T-helper 1 cell treated with Interleukin-12 subunit alpha and Interleukin-12 subunit beta and Interleukin-4 antibody, amounts not matched to agents 30 μg/mL and 1 μg/mL, for 36 hours (primary cell): ENCODE results near the gene IDH3A.
"Not testable (repeated sequence)": the region's sequence is repeated elsewhere in the genome, so short reads cannot be mapped to it uniquely, and the experiment has no call there.

Experiments used
- H3K27ac Mint-ChIP-seq: one replicate; pipeline ENCODE4 v1.8.0; 2021; ENCODE audit warnings: mild to moderate bottlenecking, mixed read lengths
- H3K27me3 Mint-ChIP-seq: one replicate; pipeline ENCODE4 v1.8.0; 2021; ENCODE audit warnings: low read depth, mixed read lengths
- H3K36me3 Mint-ChIP-seq: one replicate; pipeline ENCODE4 v1.8.0; 2021; ENCODE audit warnings: low read depth, mixed read lengths
- H3K4me1 Mint-ChIP-seq: one replicate; pipeline ENCODE4 v1.8.0; 2021; ENCODE audit warnings: low read depth, mixed read lengths
- H3K4me3 Mint-ChIP-seq: one replicate; pipeline ENCODE4 v1.8.0; 2021; ENCODE audit warnings: mild to moderate bottlenecking, moderate library complexity, mixed read lengths
- H3K9me3 Mint-ChIP-seq: one replicate; pipeline ENCODE4 v1.8.0; 2021; ENCODE audit warnings: mixed read lengths

Gene IDH3A

GRCh38 chr15:78146425-78147154 is 2.6 kb upstream of the IDH3A start:
- no peaks in the 10 kb centered on the region for H3K9me3 Mint-ChIP-seq
- H3K4me1 Mint-ChIP-seq: peaks cover 31% of the 10 kb centered on the region
- no peaks in the 10 kb centered on the region for H3K27me3 Mint-ChIP-seq
- no peak overlapping the region for H3K27ac Mint-ChIP-seq
- H3K4me3 Mint-ChIP-seq: no peak overlapping the region
- peaks cover 11% of the 10 kb centered on the region for H3K36me3 Mint-ChIP-seq

GRCh38 chr15:78147566-78147965 is 1.6 kb upstream of the IDH3A start:
- Mint-ChIP-seq H3K27ac (peak overlapping the region; percentile 66), H3K36me3 (peaks cover 10% of the 10 kb centered on the region), H3K27me3 (no peaks in the 10 kb centered on the region), H3K4me3 (peak overlapping the region; percentile 60), H3K4me1 (peaks cover 32% of the 10 kb centered on the region), H3K9me3 (no peaks in the 10 kb centered on the region)

- H3K9me3 Mint-ChIP-seq: no peaks in the 10 kb centered on the region
- H3K27ac Mint-ChIP-seq: peak overlapping the region; percentile 84
- no peaks in the 10 kb centered on the region for H3K27me3 Mint-ChIP-seq
- peaks cover 38% of the 10 kb centered on the region for H3K4me1 Mint-ChIP-seq
- H3K36me3 Mint-ChIP-seq: peaks cover 18% of the 10 kb centered on the region
- H3K4me3 Mint-ChIP-seq: peak overlapping the region; percentile 89
Observed at GRCh38 chr15:78148392-78149067, 632 bp upstream of the IDH3A start.

- peak overlapping the region; percentile 86 for H3K27ac Mint-ChIP-seq
- no peaks in the 10 kb centered on the region for H3K9me3 Mint-ChIP-seq
- peak overlapping the region; percentile 96 for H3K4me3 Mint-ChIP-seq
- H3K36me3 Mint-ChIP-seq: peaks cover 19% of the 10 kb centered on the region
- H3K27me3 Mint-ChIP-seq: no peaks in the 10 kb centered on the region
- peaks cover 38% of the 10 kb centered on the region for H3K4me1 Mint-ChIP-seq
Observed at GRCh38 chr15:78149805-78150751, 916 bp downstream of the IDH3A start.

GRCh38 chr15:78151075-78151474 is 1.9 kb downstream of the IDH3A start:
- peaks cover 38% of the 10 kb centered on the region for H3K4me1 Mint-ChIP-seq
- peak overlapping the region; percentile 96 for H3K4me3 Mint-ChIP-seq
- H3K27ac Mint-ChIP-seq, H3K27me3 Mint-ChIP-seq, H3K9me3 Mint-ChIP-seq: not testable (repeated sequence)
- peaks cover 20% of the 10 kb centered on the region for H3K36me3 Mint-ChIP-seq

- H3K27me3 Mint-ChIP-seq: no peaks in the 10 kb centered on the region
- H3K9me3 Mint-ChIP-seq: no peaks in the 10 kb centered on the region
- no peak overlapping the region for H3K4me3 Mint-ChIP-seq
- H3K36me3 Mint-ChIP-seq: peaks cover 26% of the 10 kb centered on the region
- H3K27ac Mint-ChIP-seq: no peak overlapping the region
- peaks cover 22% of the 10 kb centered on the region for H3K4me1 Mint-ChIP-seq
Observed at GRCh38 chr15:78154955-78155354, 5.8 kb downstream of the IDH3A start.

GRCh38 chr15:78155355-78155939 is 6.3 kb downstream of the IDH3A start:
- Mint-ChIP-seq H3K27ac (no peak overlapping the region), H3K27me3 (no peaks in the 10 kb centered on the region), H3K4me3 (no peak overlapping the region), H3K4me1 (peaks cover 17% of the 10 kb centered on the region), H3K9me3 (no peaks in the 10 kb centered on the region), H3K36me3 (peaks cover 26% of the 10 kb centered on the region)

GRCh38 chr15:78156653-78157052 is 7.5 kb downstream of the IDH3A start:
- H3K27me3 Mint-ChIP-seq: no peaks in the 10 kb centered on the region
- H3K4me3 Mint-ChIP-seq: no peak overlapping the region
- no peak overlapping the region for H3K27ac Mint-ChIP-seq
- H3K4me1 Mint-ChIP-seq: peaks cover 9% of the 10 kb centered on the region
- H3K9me3 Mint-ChIP-seq: no peaks in the 10 kb centered on the region
- peaks cover 21% of the 10 kb centered on the region for H3K36me3 Mint-ChIP-seq

GRCh38 chr15:78157203-78157602 is 8.0 kb downstream of the IDH3A start:
- Mint-ChIP-seq H3K36me3 (peaks cover 26% of the 10 kb centered on the region), H3K27me3 (no peaks in the 10 kb centered on the region), H3K4me3 (no peak overlapping the region), H3K4me1 (peaks cover 14% of the 10 kb centered on the region), H3K27ac (peak overlapping the region; percentile 31), H3K9me3 (no peaks in the 10 kb centered on the region)

- H3K27ac Mint-ChIP-seq: no peak overlapping the region
- H3K4me3 Mint-ChIP-seq: no peak overlapping the region
- H3K9me3 Mint-ChIP-seq: no peaks in the 10 kb centered on the region
- H3K4me1 Mint-ChIP-seq: peaks cover 8% of the 10 kb centered on the region
- H3K36me3 Mint-ChIP-seq: peaks cover 31% of the 10 kb centered on the region
- H3K27me3 Mint-ChIP-seq: no peaks in the 10 kb centered on the region
Observed at GRCh38 chr15:78159395-78159794, 10.2 kb downstream of the IDH3A start.

GRCh38 chr15:78162038-78162437 is 12.9 kb downstream of the IDH3A start:
- peak overlapping the region; percentile 71 for H3K27ac Mint-ChIP-seq

GRCh38 chr15:78164010-78164409 is 14.8 kb downstream of the IDH3A start:
- peak overlapping the region; percentile 68 for H3K27ac Mint-ChIP-seq
- no peak overlapping the region for H3K4me3 Mint-ChIP-seq
- H3K27me3 Mint-ChIP-seq: no peaks in the 10 kb centered on the region
- peaks cover 57% of the 10 kb centered on the region for H3K36me3 Mint-ChIP-seq
- H3K4me1 Mint-ChIP-seq: peaks cover 29% of the 10 kb centered on the region
- no peaks in the 10 kb centered on the region for H3K9me3 Mint-ChIP-seq

More at GRCh38 chr15:78162038-78162437, 12.9 kb downstream of the IDH3A start:
- no peaks in the 10 kb centered on the region for H3K27me3 Mint-ChIP-seq
- H3K4me1 Mint-ChIP-seq: peaks cover 14% of the 10 kb centered on the region
- no peak overlapping the region for H3K4me3 Mint-ChIP-seq
- no peaks in the 10 kb centered on the region for H3K9me3 Mint-ChIP-seq
- H3K36me3 Mint-ChIP-seq: peaks cover 45% of the 10 kb centered on the region

- no peaks in the 10 kb centered on the region for H3K9me3 Mint-ChIP-seq
- H3K36me3 Mint-ChIP-seq: peaks cover 75% of the 10 kb centered on the region
- H3K4me1 Mint-ChIP-seq: peaks cover 38% of the 10 kb centered on the region
- peak overlapping the region; percentile 90 for H3K27ac Mint-ChIP-seq
- H3K4me3 Mint-ChIP-seq: peak overlapping the region; percentile 8
- no peaks in the 10 kb centered on the region for H3K27me3 Mint-ChIP-seq
Observed at GRCh38 chr15:78167227-78167888, 18.2 kb downstream of the IDH3A start.

GRCh38 chr15:78168608-78169007 is 19.4 kb downstream of the IDH3A start:
- Mint-ChIP-seq H3K9me3 (no peaks in the 10 kb centered on the region), H3K4me3 (no peak overlapping the region), H3K27ac (peak overlapping the region; percentile 31), H3K4me1 (peaks cover 48% of the 10 kb centered on the region), H3K36me3 (peaks cover 74% of the 10 kb centered on the region), H3K27me3 (no peaks in the 10 kb centered on the region)
